Cortex of kidney (tissue), 1 donor: ENCODE results near the gene GRIN1.

Experiments used
- DNase-seq: peaks from one replicate; lab custom pipeline; 2025; lab: John Stamatoyannopoulos, UW

Gene GRIN1

GRCh38 chr9:137138722-137139467 is at the start of gene GRIN1:
GRIN1 (plus strand) TSS chr9:137139154; CDS start chr9:137139487, 333 bp downstream.
- no peak for DNase-seq

GRCh38 chr9:137089232-137089947 is 49.6 kb upstream of the GRIN1 start:
- DNase-seq: no peak

- no peak for DNase-seq
These were observed 43.1 kb upstream of the GRIN1 start for GRCh38 chr9:137095664-137096517.

- no peak for DNase-seq
These were observed 42.0 kb upstream of the GRIN1 start for GRCh38 chr9:137096785-137097546.

- no peak for DNase-seq
These were observed 41.0 kb upstream of the GRIN1 start for GRCh38 chr9:137097761-137098462.

GRCh38 chr9:137099231-137099630 is 39.7 kb upstream of the GRIN1 start:
- no peak for DNase-seq

GRCh38 chr9:137103206-137103999 is 35.6 kb upstream of the GRIN1 start:
- DNase-seq: no peak

- DNase-seq: no peak
These were observed 32.9 kb upstream of the GRIN1 start for GRCh38 chr9:137105814-137106661.

- no peak for DNase-seq
These were observed 32.2 kb upstream of the GRIN1 start for GRCh38 chr9:137106662-137107250.

- DNase-seq: no peak
These were observed 31.5 kb upstream of the GRIN1 start for GRCh38 chr9:137107312-137107921.

GRCh38 chr9:137107982-137108381 is 31.0 kb upstream of the GRIN1 start:
- no peak for DNase-seq

- no peak for DNase-seq
These were observed 30.2 kb upstream of the GRIN1 start for GRCh38 chr9:137108608-137109249.

- no peak for DNase-seq
These were observed 29.5 kb upstream of the GRIN1 start for GRCh38 chr9:137109250-137110146.

- no peak for DNase-seq
These were observed 28.6 kb upstream of the GRIN1 start for GRCh38 chr9:137110147-137110910.

GRCh38 chr9:137110911-137111787 is 27.8 kb upstream of the GRIN1 start:
- no peak for DNase-seq
